SU-DHL-6 (cell line): ENCODE results near the gene RAPGEF4.

Experiments
- EZH2phosphoT487 ChIP-seq: fragments of 200-600 bp; sonication (generic), shearing (Covaris generic); conservative IDR thresholded peaks from 2 replicates; pipeline ENCODE4 v1.6.1; 2018; ENCODE audit warnings: mild to moderate bottlenecking, antibody characterized with exemption, low read length, moderate library complexity, mixed read lengths
- TF ChIP-seq, protein P1 (sequence below): fragments of 200-600 bp; sonication (generic); IDR thresholded peaks from one replicate; pipeline ENCODE4 v1.5.1; 2017; ENCODE audit warnings: antibody characterized with exemption, mild to moderate bottlenecking, low read length, moderate library complexity; ENCODE audit not compliant: insufficient read depth, poor library complexity, severe bottlenecking

- TF ChIP-seq, protein P1, sequence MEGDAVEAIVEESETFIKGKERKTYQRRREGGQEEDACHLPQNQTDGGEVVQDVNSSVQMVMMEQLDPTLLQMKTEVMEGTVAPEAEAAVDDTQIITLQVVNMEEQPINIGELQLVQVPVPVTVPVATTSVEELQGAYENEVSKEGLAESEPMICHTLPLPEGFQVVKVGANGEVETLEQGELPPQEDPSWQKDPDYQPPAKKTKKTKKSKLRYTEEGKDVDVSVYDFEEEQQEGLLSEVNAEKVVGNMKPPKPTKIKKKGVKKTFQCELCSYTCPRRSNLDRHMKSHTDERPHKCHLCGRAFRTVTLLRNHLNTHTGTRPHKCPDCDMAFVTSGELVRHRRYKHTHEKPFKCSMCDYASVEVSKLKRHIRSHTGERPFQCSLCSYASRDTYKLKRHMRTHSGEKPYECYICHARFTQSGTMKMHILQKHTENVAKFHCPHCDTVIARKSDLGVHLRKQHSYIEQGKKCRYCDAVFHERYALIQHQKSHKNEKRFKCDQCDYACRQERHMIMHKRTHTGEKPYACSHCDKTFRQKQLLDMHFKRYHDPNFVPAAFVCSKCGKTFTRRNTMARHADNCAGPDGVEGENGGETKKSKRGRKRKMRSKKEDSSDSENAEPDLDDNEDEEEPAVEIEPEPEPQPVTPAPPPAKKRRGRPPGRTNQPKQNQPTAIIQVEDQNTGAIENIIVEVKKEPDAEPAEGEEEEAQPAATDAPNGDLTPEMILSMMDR, result no peak
- no peak for TF ChIP-seq EZH2phosphoT487
Measured at GRCh38 chr2:172925600-172925999, 190.0 kb downstream of the RAPGEF4 start.
